ENCODE measurements around the gene DOCK1.

The DOCK1 gene

DNA sequence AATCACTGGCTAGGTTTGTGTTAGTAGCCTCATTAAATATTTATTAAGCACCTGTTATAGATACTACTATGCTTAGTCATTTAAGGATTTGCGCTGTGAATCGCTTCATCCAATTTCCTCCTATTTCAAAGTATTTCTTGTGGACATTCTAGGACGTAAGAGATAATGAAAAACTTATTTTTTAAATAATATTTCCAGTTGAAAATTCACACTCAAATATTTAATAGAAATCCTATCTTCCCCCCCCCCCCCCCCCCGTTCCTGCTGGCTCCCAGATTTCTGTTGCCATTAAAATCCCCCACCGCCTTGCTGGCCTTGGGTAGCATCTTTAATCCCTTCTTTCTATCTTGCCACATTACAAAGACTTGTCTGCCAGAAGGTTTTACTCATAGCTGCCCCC, 285.2 kb downstream of the DOCK1 start:
- no peak for DNase-seq

DNA sequence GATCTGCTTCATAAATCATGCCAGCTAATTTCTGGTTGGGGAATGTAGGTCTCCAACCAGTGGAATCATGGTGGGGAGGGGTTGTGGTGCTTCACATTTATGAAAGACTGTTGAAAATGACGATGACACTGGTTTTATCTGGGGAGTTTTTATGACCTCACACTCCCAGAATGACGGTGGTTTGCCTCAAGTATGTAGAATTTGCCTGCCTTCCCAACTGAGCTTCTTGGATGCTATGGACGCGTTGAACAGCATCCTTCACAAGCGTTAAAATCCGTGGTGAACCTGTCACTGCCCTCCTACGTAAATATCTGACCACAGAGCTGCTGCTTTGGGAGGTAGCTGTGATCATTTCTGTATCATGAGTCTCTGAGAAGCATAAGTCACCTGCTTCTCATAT, 287.9 kb downstream of the DOCK1 start:
- no peak for DNase-seq

DNA sequence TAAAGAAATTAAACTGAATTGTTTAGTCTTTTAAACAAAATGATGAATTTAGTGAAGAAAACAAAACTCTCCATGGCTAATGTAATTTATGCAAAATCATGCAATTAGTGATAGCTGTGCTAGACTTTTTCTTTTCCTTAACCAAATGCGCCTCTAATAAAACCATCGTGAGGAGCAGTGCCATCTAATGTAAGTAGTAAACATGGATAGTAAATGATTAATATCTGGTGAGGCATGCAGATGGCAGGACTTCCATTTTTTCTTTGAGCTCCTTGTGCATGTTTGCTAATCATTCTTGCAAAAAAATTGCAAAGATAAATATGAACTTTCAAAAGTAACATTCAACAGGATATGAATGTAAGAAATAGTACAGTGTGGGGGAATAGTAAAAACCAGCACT, 288.9 kb downstream of the DOCK1 start:
- DNase-seq, result no peak

DNA sequence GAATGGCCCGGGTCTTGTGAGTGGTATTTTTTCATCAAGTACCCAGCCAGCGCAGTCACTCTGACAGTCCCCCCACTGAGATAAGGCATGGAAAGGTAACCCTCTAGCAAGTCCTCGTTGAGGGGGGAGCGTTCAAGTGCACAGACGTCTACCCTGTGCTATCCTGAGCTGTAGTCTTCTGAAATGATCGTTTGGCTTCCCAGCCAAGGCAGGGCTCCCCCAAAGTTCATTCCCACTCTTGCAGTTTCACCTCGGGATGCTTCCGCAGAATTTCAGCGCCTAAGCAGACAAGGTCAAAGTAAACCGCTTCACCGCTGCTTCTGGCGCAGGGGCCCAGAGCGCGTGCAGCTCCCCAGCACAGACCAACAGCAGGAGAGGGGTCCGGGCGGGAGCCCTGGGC, 289.4 kb downstream of the DOCK1 start:
- DNase-seq, result no peak

DNA sequence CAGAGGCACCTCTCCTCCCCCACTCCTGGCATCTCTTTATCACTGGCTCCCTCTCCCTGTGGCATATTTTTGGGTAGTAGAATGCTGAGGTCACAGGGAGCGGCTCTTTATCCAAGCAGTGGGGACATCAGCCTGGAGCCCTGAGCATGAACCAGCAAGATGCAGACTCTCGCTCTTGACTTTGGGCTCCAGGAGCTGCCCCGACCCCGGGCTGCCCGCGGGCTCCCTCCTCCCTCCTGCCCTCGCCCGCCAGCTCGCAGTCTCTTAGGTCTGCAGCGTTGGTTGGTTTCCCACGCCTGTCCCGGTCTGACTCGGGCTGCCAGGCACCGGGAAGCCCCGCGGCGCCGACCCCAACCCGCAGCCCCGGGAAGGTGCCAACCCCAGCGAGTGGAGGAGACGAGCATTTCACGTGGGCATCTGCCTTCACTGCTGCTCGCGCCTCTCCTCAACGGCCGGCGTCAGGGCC, 289.8 kb downstream of the DOCK1 start:
- DNase-seq, result no peak

DNA sequence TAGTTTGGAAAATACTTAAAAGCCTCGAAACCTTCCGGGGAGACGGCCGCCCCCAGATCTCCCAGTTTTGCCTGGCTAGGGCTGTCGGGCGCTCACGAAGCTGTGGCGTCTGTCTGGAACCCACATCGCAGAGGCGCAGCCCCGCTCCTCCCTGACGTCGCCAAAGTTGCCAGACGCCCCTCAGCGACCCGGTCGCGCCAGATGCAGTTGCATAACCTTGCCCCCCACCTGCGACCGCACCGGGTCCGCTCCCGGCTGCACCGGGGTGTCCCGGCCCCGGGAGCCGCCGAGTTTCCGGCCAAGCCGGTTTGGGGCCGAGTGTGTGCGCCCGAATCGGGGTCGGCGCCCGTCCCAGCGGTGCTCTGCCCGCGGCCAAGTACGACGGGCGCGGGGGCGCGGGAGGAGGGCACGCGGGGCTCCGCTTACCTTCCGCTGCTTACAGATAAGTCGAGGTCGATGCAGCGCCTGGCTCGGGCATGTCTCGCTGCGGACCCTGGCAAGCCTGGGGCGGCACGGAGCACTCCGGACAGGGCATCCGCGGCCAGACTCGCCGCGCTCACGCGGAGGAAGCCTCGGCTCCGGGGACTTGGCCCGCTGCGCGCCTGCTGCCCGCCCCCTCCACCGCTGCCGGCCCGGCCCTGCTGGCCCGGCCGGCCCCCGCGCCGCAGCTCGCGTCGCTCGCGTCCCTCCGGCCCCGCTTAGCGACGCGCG, 290.5 kb downstream of the DOCK1 start:
- no peak for DNase-seq

DNA sequence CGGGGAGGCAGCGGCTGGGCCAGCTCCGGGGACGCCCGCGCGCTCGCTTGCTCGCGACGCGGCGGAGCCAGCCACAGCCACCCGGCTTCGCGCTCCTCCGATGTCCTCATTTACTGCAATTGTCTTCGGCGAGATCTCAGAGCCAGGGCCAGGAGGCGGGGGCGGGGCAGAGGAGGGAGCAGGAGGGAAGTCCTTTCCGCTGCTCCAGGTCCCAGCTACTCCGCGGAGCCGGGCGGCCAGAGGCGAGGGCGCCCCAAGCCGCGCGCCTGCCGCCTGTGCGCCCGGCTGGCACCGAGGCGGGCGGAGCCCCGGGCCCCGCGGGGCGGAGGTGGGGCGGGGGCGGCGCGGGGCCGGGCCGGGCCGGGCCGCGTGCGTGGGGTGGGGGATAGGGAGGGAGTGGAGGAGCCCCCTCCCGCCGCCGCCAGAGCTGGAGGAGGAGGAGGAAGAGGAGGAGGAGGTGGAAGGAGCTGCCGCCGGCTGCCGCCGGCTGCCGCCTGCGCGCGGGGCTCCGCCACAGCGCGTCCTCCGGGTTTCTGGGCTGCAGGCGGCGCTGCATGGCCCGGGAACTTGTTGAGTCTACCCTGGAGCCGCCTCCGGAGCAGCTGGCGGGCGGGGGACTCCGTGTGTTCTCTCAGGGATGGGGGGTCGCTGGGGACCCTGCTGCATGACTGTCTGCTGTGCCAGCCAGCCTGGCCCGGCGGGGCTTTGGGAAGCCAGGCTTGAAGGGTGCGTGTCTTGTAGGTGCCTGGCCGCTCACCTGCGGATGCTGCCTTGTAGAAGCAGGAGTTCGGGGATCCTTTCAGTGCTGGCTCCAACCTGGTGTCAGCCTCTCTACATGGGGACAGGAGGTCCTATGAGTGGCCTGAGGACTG, 291.3 kb downstream of the DOCK1 start, which contains the start of gene INSYN2A:
Gene INSYN2A (minus strand): TSS at position 310 of the 872 bp plus-strand sequence. CDS start 20,196 bp downstream, outside the sequence.
- no peak for DNase-seq

DNA sequence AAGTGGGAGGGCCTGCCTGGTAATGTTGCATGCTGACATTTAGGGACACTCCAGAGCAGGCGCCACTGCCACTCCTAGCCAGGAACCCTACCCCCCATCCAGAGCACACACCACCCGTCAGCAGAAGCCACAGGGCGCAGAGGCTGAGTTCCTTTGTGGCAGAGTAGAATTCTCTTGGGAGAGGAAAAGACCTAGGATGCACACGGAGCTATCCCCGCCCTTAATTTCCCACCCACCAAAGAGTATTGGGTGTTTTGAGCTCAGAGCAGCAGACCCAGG, 291.9 kb downstream of the DOCK1 start:
- DNase-seq, result no peak

DNA sequence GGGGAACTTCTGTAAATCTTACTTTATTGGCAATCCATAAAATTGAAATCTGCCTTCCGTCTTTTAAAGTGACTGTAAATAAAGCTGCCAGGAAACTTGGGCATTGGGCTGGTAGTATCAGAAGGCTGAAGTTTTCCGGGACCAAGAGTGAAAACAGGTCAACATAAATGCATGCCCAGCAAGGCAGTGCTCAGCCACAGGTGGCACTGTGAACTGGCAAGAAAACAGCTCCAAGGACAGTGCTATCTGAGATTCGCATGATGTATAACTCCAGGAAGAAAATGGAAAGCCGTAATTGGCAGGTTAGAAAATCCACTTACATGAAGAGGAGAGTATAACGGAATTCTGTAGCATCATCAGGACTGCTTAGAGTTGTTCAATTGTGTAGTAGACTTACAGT, 293.1 kb downstream of the DOCK1 start:
- DNase-seq, result no peak

DNA sequence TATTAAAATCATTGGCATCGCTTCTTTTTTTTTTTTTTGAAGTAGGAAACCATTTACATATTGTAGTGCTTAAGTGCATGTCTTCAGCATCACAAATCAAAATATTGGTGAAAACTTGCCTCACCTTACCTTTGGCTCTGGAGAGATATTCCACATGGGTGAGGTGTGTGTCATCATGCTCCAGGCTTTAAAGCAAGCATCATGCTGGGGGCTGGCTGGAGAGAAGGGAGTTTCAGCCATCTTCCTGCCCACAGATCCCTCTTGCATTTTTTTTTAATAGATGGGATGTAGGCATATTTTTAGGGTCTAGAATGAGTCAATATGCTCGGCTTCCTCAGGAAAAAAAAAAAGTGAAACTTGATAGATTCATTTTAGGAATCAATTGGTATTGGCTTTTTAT, 293.5 kb downstream of the DOCK1 start:
- no peak for DNase-seq

DNA sequence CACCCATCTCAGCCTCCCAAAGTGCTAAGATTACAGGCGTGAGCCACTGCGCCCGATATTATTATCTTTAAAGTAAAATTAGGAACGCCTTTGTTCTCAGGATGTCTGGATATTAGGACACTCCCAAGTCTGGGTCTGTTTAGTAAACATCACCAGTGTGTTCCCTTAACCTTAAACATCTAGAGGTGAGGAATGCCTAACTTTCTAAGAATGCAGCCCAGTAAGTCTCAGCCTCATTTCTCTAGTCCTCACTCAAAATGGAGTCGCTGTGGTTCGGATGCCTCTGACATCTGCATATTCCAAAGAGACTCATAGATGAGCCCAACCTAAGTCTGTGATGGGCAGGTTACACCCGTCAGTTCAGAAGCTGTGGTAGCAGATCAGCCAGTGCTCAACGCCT, 295.4 kb downstream of the DOCK1 start:
- DNase-seq, result no peak

DNA sequence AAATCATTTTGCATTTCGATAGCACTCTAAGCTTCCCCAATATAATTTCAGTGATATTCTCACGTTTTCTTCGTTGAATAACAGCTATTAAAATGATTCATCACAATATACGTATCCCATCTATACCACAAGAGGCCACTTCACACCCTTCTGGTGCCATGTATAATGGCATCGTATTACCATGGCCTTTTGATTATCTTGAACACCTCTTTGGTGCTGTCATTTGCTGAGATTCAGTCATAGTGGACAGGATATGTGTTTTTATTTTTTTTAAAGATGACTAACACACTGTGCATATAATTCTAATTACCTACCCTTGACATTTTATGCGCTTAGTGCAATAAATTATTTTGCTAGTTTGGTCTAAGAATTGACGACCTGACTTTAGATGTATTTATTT, 297.8 kb downstream of the DOCK1 start:
- no peak for DNase-seq

DNA sequence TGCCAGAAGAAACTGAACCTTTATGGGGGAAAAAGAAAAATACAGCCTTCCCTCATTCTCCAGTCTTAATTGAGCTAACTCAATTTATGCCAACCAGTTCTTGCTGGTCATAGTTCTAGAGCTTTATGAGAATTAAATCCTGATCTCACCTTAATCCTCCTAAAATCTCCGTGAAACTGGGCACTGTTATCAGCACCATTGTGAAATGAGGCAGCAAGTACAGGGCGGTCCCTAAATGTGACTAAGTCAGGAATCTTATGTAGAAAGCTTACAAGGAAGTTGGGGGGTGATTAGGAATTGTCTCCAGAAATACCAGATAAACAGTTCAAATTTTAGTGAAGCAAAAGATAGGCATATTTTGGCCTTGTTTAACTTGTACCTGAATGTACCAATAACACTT, 301.9 kb downstream of the DOCK1 start:
- no peak for DNase-seq

DNA sequence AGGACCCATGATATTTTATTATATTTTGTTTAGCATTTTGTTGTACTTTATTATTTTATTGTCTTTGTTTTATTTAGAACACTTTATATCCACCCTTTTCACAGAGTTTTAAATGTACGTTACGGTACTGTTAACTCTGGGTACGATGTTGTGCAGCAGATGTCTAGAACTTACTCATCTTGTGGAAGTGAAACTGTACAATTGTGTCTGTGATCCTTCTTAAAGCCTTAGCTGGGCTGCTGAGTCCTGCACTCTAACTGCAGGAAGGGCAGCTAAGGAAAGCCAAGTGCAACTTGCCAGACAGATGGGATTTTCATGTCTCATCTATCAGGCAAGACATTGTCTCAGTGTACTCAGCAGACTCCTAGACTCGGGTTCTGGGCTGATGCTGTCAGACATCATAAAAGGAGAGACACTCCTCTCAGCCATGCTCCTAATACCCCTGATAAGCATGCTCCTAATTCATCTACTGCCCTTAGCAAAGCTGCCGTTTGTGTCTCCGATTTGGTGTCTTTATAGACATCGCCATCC, 305.8 kb downstream of the DOCK1 start:
- no peak for DNase-seq

DNA sequence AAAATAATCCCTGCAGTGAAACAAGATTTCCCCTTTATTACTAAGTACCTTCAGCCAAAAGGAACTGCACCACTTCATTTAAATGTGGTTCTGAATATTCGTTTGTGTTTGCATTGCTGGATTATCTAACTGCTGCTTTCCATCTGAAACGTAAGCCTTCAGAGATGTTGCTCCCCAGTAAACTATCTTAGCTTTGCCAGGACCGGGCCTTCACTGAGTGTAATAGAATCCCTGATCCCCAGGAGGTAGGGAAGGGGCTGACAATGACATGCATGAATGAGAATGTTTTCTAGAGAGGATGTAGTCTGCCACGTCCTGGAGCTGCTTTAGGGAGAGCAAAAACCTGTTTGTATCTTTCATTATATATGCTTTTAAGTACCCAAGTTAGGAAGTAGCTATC, 310.6 kb downstream of the DOCK1 start:
- no peak for DNase-seq

DNA sequence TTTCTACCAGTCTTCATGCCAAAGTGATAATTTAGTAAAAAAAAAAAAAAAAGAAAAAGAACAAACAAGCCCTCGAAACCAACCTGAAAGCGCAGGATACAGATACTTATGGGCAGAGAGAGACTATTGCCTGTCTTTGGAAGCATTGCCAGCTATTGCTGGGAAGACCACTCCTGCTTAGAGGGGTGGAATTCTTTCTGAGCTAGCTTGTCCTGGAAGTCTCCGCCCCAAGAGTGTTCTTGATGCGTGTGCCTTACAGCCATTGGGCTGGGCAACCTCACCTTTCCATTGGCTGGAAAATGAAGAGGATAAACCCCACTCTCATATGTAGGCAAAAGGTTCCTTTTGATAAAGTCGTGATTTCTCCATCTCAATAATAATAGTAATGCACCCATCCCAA, 311.0 kb downstream of the DOCK1 start:
- no peak for DNase-seq

DNA sequence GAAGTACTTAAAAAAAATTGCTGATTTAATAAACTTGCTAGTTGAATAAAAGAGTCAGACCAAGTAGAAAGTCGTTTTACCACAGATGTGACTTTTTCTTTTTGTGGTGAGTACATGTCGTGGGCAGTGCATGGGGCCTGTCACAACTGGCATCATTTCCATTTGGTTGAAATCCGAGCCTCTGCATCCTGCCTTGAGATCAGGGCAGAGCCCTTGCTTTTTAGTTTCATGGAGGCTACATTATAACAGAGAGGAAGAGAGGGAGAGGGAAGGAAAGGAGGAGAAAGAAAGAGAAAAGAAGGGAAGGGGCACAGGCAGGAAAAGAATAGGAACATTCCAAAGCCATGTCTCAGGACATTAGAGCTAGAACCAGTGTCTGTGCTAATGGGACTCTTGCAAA, 311.6 kb downstream of the DOCK1 start:
- DNase-seq, result no peak

DNA sequence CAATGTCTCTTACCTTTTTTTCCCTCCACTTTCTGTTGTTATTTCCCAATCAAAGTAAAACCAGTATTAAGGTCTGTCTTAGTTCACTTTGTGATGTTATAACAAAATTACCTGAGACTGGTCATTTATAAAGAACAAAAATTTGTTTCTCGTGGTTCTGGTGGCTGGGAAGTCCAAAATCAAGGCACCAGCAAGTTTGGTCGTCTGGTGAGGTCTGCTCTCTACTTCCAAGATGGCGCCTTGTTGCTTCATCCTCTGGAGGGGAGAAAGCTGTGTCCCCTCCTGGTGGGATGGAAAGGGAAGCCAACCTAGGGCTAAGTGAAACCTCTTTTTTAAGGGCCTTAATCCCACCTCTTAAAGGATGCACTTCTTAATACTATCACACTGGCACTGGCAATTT, 313.4 kb downstream of the DOCK1 start:
- no peak for DNase-seq

DNA sequence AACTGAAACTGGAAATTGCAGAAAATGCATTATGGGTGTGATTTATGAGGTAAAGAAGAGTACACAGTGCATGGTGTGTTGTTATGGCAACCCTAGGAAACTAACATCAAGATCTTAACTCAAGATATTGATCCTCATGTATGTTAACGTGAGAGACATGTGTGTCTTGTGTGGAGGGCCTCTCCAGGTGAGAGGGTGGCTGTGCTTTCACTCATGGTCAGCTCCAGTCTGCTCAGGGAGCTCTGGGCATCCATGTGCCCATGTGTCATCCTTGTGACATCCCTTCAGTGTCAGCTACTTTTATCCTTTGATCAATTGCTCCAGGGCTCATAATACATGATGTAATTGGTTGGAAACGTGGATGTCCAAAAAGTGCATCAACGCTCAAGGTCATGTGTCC, 316.1 kb downstream of the DOCK1 start:
- no peak for DNase-seq

DNA sequence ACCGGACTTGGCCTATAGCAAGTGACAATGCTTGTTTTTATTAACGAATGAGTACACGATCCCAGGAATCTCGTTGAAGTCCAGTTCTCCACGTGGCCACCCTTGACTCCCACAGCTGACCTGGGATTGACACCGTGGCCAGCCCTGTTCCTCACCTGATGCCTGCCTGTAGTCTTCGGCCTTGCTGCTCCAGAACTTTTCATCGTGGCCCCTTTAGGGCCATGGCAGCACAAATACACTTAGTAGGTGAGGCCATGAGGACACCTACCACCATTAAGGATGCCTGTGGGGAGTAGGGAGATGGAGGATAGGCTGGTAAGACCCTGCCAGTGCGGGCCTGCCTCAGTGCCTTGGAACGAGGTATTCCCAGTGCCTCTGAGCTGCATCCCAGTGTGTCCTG, 321.8 kb downstream of the DOCK1 start:
- no peak for DNase-seq

DNA sequence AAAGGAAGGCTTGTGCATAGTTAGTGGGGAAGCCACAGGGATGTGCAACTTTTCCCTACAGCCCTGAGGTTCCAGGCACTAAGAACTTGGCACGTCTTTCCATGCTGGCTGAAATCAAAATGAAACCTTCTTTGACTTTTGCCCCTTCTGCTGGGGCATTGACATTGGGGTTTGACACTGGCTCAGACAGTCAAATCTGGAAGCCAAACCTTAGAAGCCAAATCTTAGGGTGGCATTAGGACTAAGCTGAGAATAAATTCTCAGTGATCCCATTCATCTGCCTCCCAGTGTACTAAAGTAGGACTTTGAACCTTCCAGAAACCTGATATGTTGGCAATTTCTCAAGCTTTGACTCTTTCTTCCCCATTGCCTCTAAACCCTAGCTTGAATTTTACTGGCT, 322.4 kb downstream of the DOCK1 start:
- DNase-seq, result no peak

DNA sequence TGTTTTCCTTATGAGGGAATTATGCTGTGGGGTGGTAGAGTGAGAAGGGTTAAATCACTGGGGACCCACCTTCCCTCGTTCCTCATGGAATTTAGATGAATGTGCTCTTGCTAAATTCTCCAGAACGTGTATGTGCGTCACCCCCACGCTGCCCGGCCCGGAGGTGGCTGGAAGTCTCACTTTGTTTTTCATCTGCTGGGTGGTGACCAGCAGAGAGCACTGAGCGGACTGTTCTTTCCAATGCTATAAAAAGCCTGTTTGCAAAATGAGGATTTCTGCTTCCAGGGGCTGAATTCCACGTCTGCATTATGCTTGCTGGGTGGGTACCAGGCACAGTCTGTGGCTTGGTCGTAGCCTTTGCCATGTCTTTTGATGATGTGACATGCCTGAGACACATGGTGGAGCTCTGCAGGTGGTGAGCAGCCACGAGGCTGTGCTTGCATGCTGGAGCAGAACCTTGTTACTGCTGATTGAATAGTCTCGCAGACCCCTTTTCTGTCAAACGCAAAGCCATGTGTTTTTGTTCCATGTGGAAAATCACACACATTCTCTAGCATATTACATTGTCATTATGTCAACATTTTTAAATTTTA, 323.1 kb downstream of the DOCK1 start:
- DNase-seq, result no peak

DNA sequence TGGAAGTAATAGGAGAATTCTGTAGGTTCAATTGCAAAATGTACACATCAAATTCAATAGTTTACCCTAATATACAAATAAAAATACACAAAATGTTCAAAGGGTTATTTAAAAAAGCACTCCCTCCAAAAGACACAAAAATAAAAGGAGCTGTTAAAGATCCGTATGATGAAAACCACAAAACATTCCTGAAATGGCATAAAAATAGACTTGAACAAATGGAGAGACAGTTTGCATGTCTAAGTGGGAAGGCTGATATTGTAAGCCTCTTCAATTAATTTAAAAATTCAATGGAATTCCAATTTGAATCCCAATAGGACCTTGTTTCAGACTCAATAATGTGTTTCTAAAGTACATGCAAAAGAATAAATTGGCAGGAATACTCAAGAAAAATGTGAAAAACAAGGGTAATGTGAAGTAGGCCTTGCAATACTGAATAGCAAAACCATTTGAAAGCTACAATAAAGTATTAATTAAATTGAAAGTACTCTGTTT, 329.1 kb downstream of the DOCK1 start:
- no peak for DNase-seq

DNA sequence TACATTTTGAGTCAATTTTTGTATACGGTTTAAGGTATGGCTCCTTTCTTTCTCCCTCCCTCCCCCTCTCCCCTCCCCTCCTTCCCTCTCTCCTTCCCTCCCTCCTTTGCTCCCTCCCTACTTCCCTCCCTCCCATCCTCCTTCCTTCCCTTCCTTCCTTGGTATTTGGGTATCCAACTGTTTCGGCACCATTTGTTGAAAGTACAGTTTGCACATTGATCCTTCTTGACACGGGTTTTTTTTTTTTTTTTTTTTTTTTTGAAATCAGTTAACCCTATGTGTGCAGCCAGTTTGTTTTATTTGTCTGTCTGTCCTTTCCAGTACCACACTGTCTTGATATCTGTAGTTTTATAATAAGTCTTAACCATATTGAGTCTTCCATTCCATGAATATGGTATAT, 331.0 kb downstream of the DOCK1 start:
- DNase-seq, result no peak
